ENCODE measurements around the gene POU2AF1. TPM values are rescaled to one million over a fixed set of nuclear protein-coding genes. Genes with fewer than 3 reads are reported as not detected.

Gene POU2AF1
- total and polyA plus RNA-seq, 2 of the 8 experiments (the other 6 are each of a cell fraction or from before 2014, with no cell fraction given) = not detected

DNA sequence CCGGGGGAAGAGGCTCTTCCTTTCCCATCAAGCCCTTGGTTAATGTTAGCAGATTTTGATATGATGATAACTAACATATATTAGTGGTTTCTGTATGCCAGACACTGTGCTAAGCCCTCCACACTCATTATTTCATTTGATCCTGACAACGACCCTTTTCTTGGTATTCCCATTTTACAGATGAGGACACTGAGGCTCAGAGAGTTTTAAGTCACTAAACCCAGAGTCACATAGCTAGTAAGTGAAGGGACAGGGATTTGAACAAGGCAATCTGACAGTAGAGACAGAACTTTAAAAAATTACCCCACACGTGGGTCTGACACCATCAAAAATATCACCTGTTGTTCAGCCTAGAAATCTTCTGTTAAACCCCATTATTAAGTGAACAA, 22.4 kb downstream of the POU2AF1 start:
- no peak overlapping the region for H2AK5ac ChIP-seq (ENCODE audit: low read depth, low read length)
- no peak overlapping the region for H2BK12ac ChIP-seq (ENCODE audit: low read depth, low read length)
- no peak overlapping the region for H3K18ac ChIP-seq (ENCODE audit: extremely low read depth, low read length)
- CTCF ChIA-PET (ENCODE audit: partially characterized antibody) = interaction anchor here (0.7 to 1.8 kb wide), 5 partner anchors 14 to 66 kb away, joined by 3 to 6 read pairs (median 3); no protein-coding TSS in a partner anchor
- no peaks in the 10 kb centered on the region for H3K9me3 ChIP-seq (ENCODE audit: insufficient read depth in 2 of 2, low read depth in 1 of 2, low read length in 1 of 2)
- 85% methylated on average over 3 of the region's 3 CpGs; no CpG with 5 or more reads in 1 of the 2 experiments for WGBS, 2 experiments (ENCODE audit: extremely low coverage in 1 of 2, insufficient coverage in 1 of 2, insufficient read length in 1 of 2, insufficient replicate concordance in 2 of 2, low coverage in 1 of 2, low lambda C conversion rate in 2 of 2, missing lambda C conversion rate in 1 of 2)
- no peak overlapping the region for H4K8ac ChIP-seq (ENCODE audit: extremely low read depth, insufficient read depth, low read length)
- H3K9ac ChIP-seq (replicated peaks in 1 of 4; ENCODE audit: extremely low read depth in 1 of 4, low read depth in 3 of 4, low read length in 3 of 4) = no peak overlapping the region
- no peak overlapping the region for H2AFZ ChIP-seq (ENCODE audit: low read length)
- H3K23ac ChIP-seq (ENCODE audit: insufficient read length) = no peak overlapping the region
- DNase-seq (ENCODE audit: low read depth in 1 of 2, low spot score in 2 of 2) (no peak), FAIRE-seq (no peak)
- H2BK20ac ChIP-seq (ENCODE audit: low read length) = no peak overlapping the region
- no peak overlapping the region for H3K4me2 ChIP-seq (ENCODE audit: insufficient read depth in 1 of 2, low read depth in 2 of 2, low read length in 2 of 2)
- H3K4me3 ChIP-seq (ENCODE audit: extremely low read depth in 1 of 4, insufficient read depth in 2 of 4, low read depth in 3 of 4, low read length in 4 of 4) = no peak overlapping the region
- no peaks in the 10 kb centered on the region for H3K79me2 ChIP-seq (ENCODE audit: control insufficient read depth in 1 of 2, insufficient read depth in 2 of 2, low read length in 2 of 2)
- H4K91ac ChIP-seq (replicated peaks; ENCODE audit: insufficient read length, low read length) = no peak overlapping the region
- no peaks in the 10 kb centered on the region for H3K36me3 ChIP-seq (ENCODE audit: control insufficient read depth in 2 of 4, insufficient read depth in 4 of 4, low read length in 3 of 4)
- H2BK15ac ChIP-seq (ENCODE audit: low read length) = no peak overlapping the region
- H4K5ac ChIP-seq (ENCODE audit: insufficient read length, low read depth, low read length) = no peak overlapping the region
- no peak overlapping the region for H3K27ac ChIP-seq (ENCODE audit: low read depth, low read length)
- H3K14ac ChIP-seq (ENCODE audit: insufficient read length) = no peak overlapping the region
- no peaks in the 10 kb centered on the region for H3K27me3 ChIP-seq (replicated peaks in 1 of 4; ENCODE audit: control insufficient read depth in 3 of 4, extremely low read depth in 1 of 4, insufficient read depth in 3 of 4, low read length in 3 of 4)
- peaks cover 0 to 4% of the 10 kb centered on the region in 2 experiments for H4K20me1 ChIP-seq (replicated peaks in 1 of 2; ENCODE audit: control insufficient read depth in 1 of 2, insufficient read depth in 2 of 2, low read length in 2 of 2)
- H3K4me1 ChIP-seq (replicated peaks in 1 of 4; ENCODE audit: control insufficient read depth in 3 of 4, insufficient read depth in 4 of 4, low read length in 3 of 4) = no peaks in the 10 kb centered on the region
- POLR2A ChIA-PET (ENCODE audit: partially characterized antibody) = no interaction called here
- H3K79me1 ChIP-seq (ENCODE audit: low read depth, low read length) = no peaks in the 10 kb centered on the region
- no peak overlapping the region for H2BK120ac ChIP-seq (replicated peaks; ENCODE audit: low read depth, low read length)
- H2BK5ac ChIP-seq (ENCODE audit: low read depth, low read length) = no peak overlapping the region
- no peak overlapping the region for H3K4ac ChIP-seq (replicated peaks; ENCODE audit: insufficient read length, low read depth, low read length)
- peaks cover 4% of the 10 kb centered on the region; the same call in 1 of the 2 replicates for H3K23me2 ChIP-seq (ENCODE audit: low read depth, low read length)
- H3K56ac ChIP-seq (replicated peaks; ENCODE audit: insufficient read length, low read depth, low read length) = no peak overlapping the region
- TF ChIP-seq CHD1 (IDR thresholded peaks at IDR 0.05; ENCODE audit: low read depth, low read length) = no peak
- no peak for TF ChIP-seq SP4 (IDR thresholded peaks at IDR 0.05; ENCODE audit: low read length)
- TF ChIP-seq ATF3 (IDR thresholded peaks at IDR 0.05; ENCODE audit: insufficient read depth, low read depth, low read length) = no peak
- no peak for TF ChIP-seq EZH2 (IDR thresholded peaks at IDR 0.05; ENCODE audit: low read depth, low read length, severe bottlenecking)
- TF ChIP-seq SP2 (IDR thresholded peaks at IDR 0.05; ENCODE audit: low read length) = no peak
- no peak for TF ChIP-seq SAP30 (IDR thresholded peaks at IDR 0.05; ENCODE audit: insufficient read depth, insufficient replicate concordance, low read length)
- no peak for TF ChIP-seq RXRA (IDR thresholded peaks at IDR 0.05; ENCODE audit: insufficient read depth, low read depth, low read length)
- TF ChIP-seq BCL11A (IDR thresholded peaks at IDR 0.05; ENCODE audit: low read depth in 2 of 2, low read length in 2 of 2) = no peak
- no peak for TF ChIP-seq RAD21 (IDR thresholded peaks at IDR 0.05 in 1 of 2, conservative IDR thresholded peaks at IDR 0.05 in 1 of 2; ENCODE audit: low read depth in 2 of 2, low read length in 2 of 2)
- no peak for TF ChIP-seq ZNF274 (IDR thresholded peaks at IDR 0.05; ENCODE audit: borderline replicate concordance, extremely low read depth, low read length)
- no peak for TF ChIP-seq SP1 (IDR thresholded peaks at IDR 0.05; ENCODE audit: low read depth, low read length)
- TF ChIP-seq TCF12 (IDR thresholded peaks at IDR 0.05; ENCODE audit: low read depth, low read length) = no peak
- no peak for TF ChIP-seq YY1 (IDR thresholded peaks at IDR 0.05; ENCODE audit: low read depth, low read length)
- no peak for TF ChIP-seq NRF1 (IDR thresholded peaks at IDR 0.05; ENCODE audit: low read depth, low read length)
- no peak for TF ChIP-seq CHD2 (IDR thresholded peaks at IDR 0.05; ENCODE audit: low read length)

Data from H1 (cell line).